SU-DHL-6 (cell line): ENCODE data around the gene CELA2B.

Source experiments
- CTCF ChIP-seq: fragments of 200-600 bp; sonication (generic); IDR thresholded peaks from one replicate; pipeline ENCODE4 v1.5.1; 2017; ENCODE audit warnings: antibody characterized with exemption, mild to moderate bottlenecking, low read length, moderate library complexity; ENCODE audit not compliant: insufficient read depth, poor library complexity, severe bottlenecking
- EZH2phosphoT487 ChIP-seq: fragments of 200-600 bp; sonication (generic), shearing (Covaris generic); conservative IDR thresholded peaks from 2 replicates; pipeline ENCODE4 v1.6.1; 2018; ENCODE audit warnings: mild to moderate bottlenecking, antibody characterized with exemption, low read length, moderate library complexity, mixed read lengths

- TF ChIP-seq CTCF (no peak), EZH2phosphoT487 (no peak)
Measured at GRCh38 chr1:15442759-15443158, 33.1 kb upstream of the CELA2B start.
